HG02571 (cell line): Measurements from ENCODE around the gene PDGFC.

Experiments used
- ATAC-seq: cut with Tn5 transposase; IDR thresholded peaks from one replicate; pipeline ENCODE4 v1.9.1; 2021; ENCODE audit warnings: mild to moderate bottlenecking, moderate library complexity; ENCODE audit not compliant: unreplicated experiment

Gene PDGFC, protein sequence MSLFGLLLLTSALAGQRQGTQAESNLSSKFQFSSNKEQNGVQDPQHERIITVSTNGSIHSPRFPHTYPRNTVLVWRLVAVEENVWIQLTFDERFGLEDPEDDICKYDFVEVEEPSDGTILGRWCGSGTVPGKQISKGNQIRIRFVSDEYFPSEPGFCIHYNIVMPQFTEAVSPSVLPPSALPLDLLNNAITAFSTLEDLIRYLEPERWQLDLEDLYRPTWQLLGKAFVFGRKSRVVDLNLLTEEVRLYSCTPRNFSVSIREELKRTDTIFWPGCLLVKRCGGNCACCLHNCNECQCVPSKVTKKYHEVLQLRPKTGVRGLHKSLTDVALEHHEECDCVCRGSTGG

DNA sequence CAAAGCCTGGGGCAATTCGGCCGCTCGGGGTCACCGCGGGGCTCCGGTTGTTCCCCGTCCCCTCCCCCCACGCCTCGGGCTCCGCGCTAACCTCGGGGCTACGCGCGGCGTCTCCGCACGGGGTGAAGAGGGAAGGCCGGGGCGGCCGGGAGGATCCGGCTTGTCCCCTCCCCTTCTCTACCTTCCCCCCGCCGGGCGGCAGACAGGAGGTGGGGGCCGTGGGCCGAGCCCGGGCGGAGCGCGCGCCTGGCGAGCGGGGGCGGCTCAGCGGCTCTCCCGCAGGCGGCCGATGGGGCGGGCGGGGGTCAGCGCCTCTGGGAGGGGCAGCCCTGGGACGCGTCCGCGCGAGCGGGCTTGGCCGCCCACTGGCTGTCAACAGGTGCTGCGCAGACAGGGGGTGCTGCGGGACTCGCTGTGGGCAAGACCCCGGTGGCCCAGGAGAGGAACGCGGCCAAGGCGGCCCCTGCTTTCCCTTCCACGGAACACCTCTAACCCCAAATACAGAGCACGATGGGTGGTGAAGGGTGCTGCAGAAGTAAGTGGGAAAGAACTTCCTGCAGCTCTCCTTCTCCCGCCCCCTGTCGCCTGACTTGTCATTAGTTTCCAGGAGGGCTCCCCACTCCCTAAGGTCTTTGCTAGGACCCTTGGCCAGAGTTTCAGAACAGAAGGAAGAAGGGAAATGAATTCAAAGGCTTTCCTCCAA lies at the start of gene PDGFC:
Gene PDGFC (minus strand): TSS at position 124 of the 703 bp plus-strand sequence. CDS start 896 bp downstream, outside the sequence.
- ATAC-seq, result no peak

DNA sequence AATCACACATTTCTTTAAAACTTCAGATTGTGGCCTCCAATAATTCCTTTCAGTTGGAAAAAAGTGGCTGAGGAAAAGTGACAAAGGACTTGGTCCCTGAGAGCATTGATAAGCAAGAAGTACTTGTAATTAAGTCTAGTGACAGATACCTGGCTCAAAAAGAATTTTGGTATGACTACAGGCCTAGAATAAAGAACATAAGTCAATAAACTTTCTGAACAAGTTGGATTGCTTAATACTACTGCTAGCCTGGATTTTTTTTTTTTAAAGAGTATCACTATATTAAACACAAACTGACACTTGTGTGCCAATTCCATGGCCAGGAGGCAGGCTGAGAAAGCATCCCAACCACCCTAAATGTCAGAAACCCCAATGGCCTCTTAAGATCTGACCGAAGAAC lies 49.3 kb upstream of the PDGFC start:
- no peak for ATAC-seq

DNA sequence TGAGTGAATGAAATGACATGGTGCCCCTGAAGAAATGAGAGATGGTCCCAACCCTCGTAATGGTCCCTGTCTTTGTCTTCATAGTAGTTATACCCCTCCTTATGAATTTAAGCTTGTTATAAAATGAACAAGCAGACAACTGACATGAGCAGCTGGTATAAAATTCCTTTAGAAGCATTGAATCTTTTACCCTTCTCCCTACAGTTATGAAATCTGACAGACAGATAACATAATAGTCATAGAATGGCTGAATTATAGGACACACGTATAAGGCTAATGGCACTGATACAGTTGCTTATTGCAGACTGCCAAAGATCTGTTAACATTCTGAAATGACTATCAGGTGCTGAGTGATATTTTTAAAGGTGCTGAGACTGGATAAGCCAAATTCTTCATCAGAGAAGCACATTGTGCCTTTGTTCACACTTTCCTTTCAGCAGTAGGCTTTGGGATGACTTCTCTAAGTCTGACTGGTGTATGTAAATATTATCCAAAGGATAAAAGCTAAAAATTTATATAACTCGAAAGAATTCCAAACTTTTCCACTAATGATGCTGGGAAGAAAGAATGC lies 47.4 kb upstream of the PDGFC start:
- ATAC-seq, result no peak

DNA sequence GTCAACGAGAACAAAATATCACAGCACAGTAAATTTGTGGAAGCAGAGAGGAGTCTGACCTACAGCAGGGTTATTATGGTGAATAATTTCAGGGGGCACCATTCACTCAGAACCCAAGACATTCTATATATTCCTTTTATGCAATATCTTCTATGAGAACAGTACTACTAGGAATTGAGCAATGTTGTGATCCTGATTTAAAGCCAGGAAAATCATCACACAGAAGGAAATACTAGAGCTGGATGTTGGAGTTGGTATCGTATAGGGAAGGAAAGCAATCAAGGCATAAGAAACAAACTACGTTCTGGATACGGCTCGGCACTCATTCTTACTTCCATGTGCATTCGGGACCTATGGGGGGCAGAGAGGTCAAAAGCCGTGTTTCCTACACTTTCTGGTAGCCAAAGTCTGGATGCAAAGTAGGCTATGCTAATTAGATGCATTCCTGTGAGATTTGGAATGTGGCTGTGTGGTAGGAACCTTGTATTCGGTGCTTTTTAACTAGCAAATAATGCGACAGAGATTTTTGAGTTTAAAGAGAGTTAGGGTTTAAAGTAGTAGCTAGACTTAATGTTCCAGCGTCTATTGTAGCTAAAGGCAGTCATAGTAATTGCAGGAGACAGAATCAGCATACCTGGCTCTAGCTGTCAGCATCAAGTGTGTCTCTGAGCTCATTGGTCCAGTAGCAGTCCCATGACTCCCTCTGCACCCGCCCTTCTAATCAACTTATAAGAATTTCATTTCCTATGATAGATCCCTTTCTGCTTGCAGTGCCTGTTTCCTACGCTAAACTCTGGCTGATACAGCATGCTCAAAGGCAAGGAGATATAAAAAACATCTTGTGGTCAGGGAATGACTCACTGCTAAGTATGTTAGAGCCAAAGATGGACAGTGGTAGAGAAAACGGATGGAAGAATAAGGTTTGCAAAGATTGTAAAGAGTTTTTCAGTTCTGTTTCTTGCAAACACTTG lies 43.3 kb upstream of the PDGFC start:
- no peak for ATAC-seq

DNA sequence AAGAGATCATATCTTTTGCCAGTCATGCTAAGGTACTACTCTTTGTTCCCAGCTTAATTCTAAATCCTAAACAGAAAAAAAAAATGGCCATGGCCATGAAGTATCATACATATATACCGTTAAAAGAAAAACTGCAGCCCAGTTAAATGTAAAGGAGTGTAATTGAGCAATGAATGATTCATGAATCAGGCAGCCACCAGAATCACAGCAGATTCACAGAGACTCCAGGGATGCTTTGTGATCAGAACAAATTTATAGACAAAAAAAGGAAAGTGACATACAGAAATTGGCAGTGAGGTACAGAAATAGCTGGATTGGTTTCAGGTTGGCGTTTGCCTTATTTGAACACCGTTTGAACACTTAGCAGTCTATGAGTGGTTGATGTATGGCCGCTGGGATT lies 42.1 kb upstream of the PDGFC start:
- ATAC-seq, result no peak

DNA sequence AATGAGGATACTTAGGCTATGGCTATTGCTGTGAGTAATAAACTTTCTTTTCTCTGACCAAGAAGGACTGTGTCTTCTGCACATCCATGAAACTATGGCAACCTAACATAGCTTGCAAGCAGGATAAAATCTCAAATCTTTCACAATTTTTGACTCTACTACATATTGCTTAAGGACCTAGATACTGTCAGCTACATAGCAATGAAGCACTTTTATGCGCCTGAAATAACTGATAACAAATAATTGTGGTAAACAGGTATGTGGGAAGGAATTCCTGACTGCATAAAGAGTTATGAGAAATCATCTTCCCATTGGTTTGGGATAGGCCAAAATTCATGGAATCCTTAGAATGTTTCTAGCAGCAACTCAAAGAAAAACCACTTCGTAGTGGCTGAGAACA lies 41.2 kb upstream of the PDGFC start:
- no peak for ATAC-seq

GRCh38 chr4:157012296-157012695 lies 40.7 kb upstream of the PDGFC start:
- no peak for ATAC-seq

DNA sequence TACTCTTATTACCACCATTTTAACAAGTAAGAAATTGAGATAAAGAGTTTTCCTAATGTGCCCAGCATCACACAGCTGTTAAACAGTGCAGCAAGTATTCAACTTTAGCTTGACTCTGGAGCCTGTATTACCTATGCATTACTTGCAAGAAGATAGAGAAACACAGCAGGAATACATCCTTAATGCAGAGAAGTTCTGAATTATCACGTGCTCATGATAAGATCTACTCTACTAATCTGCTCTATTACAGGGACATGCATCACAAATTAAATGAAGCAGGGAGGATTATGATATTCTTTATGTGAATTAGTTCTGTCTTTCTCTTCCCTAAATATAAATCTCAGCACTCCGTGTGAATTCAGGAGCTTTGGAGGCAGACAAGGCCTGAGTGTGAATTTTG lies 39.0 kb upstream of the PDGFC start:
- ATAC-seq, result no peak

GRCh38 chr4:157005831-157006230 lies 34.2 kb upstream of the PDGFC start:
- no peak for ATAC-seq

DNA sequence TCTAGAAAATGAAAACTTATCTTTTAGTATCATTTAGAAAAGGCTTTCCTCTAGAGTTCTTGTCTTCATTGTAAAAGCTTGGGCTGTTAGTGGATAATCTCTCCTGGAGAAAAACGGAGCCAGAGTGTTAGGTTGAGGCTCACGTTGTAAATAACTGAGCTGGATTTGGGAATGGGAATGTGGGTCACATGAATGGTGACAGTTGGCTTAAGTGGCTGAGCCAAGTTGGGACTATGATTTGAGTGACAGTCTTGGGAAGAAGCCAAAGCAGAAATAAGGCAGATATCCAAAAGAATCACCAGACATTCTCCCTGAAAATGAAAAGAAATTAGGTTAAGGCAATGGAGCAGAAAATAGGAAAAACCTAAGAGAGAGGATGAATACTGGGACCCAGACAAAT lies 33.6 kb upstream of the PDGFC start:
- ATAC-seq, result no peak

GRCh38 chr4:157004279-157005161 lies 32.9 kb upstream of the PDGFC start:
- no peak for ATAC-seq

GRCh38 chr4:156999175-156999517 lies 27.5 kb upstream of the PDGFC start:
- ATAC-seq, result no peak

GRCh38 chr4:156998500-156999174 lies 27.0 kb upstream of the PDGFC start:
- no peak for ATAC-seq

- no peak for ATAC-seq
Measured at GRCh38 chr4:156992943-156993342, 21.3 kb upstream of the PDGFC start.

DNA sequence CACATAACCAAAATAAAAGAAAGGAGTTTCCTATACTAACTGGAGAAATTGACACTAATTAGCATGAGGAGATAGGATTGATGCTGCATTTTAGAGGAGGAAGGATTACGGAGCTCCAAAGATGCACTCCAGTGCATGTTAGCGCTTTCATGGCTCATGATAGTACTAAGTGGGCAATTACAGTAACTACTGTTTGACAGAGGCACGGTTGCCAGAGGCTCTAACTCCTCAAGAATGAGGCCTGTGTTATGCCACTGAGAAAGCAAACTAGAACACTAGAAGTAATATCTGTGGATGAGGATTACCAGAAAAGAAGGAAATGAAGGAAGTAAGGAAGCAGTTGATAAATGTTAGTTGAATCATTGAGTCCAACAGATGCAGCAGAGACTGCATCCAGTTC lies 19.6 kb upstream of the PDGFC start:
- ATAC-seq, result no peak

DNA sequence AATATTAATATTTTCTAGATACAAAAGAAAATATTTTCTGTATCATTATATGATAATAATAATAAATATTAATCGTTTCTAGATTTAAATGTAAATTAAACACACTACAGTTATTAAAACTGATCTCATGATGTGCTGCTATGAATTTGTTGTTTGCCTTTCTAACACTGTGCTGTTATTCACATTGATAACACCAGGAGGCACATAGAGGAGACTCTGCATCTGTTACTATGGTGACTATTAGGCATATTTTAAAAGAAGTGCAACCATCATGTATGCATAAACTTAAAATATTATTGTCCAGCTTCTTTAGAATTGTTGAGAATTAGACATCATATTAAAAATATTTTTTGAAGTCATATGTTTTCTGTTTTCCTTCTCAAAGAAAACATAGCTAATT lies 11.8 kb upstream of the PDGFC start:
- no peak for ATAC-seq

DNA sequence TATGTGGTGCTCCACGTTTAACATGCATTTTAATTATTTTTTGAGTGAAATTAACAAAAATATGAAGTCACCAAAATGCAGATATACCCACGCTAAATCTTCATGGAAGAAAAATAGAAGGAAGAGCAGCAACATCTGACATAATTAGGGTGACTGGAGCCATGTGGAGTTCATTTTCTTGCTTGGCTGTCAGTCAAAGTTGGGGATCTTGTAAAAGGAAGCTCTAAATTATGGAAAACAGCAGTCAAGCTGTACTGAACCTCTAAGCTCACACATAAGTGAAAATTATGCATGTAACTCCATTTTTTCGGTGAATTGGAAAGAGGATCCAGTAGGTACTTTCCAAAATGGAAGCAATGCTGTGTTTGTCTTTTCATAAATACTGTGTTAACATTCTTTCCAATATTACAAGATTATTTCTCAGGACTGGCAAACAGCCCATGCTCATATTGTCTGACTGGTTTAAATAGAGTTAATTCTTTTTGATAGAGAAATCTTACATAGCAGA lies 9.7 kb upstream of the PDGFC start:
- ATAC-seq, result no peak

GRCh38 chr4:156977435-156978160 lies 6.0 kb upstream of the PDGFC start:
- ATAC-seq, result no peak

DNA sequence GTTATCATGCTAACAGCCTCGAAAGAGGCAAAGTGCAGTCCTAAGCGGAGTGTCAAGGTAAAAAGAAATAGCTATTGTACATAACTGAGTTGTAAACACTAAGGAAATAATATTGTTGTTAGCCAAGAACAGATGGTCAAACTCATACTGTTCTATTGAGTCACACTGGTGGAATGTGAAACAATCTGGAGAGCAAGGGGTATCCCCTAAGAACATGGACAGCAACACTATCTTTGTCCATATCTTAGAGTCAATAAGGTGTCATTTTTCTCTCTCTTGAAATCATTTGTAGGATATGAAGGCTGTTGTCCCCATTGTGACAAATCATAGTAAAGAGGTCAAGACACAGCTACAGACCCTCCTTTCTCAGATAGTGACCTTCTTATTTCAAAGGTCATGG lies 4.5 kb upstream of the PDGFC start:
- ATAC-seq, result no peak
